Measurements from ENCODE around the gene PRDM8.

Gene PRDM8

GRCh38 chr4:80199004-80199560 lies 1.8 kb downstream of the PRDM8 start:
- in situ Hi-C loops (cut with HindIII; ENCODE audit: low sequenced_read_pairs) = no loop called here
- TF ChIP-seq CTCF (IDR thresholded peaks at IDR 0.05; ENCODE audit: low read depth, low read length) = no peak
- peak overlapping the region; percentile 16 for H3K4me3 ChIP-seq (ENCODE audit: low read depth, low read length)
- no peak for DNase-seq (ENCODE audit: low read depth, low spot score)

DNA sequence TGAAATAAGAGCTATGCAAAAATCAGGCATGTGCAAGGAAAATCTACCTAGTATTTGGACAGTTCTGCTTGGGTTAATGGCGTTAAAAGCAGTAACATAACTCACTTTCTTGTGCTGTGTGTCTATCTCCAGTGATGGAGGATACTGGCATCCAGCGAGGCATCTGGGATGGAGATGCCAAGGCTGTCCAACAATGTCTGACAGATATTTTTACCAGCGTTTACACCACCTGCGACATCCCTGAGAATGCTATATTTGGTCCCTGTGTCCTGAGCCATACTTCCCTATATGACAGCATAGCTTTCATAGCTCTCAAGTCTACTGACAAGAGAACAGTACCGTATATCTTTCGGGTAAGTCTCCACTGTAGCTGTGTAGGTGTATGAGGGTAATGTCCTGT lies 2.6 kb downstream of the PRDM8 start:
- no peak overlapping the region for H3K4me3 ChIP-seq (ENCODE audit: low read depth, low read length)
- no peak for DNase-seq (ENCODE audit: low read depth, low spot score)
- no peak for TF ChIP-seq CTCF (IDR thresholded peaks at IDR 0.05; ENCODE audit: low read depth, low read length)
- in situ Hi-C loops (cut with HindIII; ENCODE audit: low sequenced_read_pairs) = no loop called here

DNA sequence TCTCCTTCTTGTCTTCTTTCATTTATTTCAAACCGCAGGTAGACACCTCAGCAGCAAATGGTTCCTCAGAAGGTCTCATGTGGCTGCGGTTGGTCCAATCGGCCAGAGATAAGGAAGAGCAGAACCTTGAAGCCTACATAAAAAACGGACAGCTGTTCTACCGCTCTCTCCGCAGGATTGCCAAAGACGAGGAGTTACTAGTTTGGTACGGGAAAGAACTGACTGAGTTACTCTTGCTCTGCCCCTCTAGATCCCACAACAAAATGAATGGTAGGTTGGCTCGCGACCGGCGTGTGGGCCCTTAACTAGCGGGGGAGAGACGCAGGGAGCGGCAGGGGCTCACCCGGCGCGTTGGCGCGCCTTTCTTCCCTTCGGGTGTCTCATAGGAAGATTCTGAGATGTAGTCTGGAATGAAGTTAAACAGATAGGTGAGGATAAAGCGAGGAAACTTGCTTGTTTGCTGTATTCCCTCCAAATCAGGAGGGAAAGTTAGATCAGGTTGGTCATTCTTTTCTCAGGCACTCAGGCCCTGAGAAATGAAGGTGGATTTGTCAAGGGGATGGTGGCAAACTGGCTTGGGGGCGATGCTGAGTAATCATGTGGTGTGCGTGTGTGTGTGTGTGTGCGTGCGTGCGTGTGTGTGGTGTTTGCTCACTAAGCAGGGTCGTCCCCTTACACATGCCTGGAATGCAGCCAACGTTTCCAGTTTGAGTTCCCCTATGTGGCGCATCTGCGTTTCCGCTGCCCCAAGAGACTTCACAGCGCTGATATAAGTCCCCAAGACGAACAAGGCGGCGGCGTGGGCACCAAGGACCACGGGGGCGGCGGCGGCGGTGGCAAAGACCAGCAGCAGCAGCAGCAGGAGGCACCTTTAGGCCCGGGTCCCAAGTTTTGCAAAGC lies 4.2 kb downstream of the PRDM8 start:
- TF ChIP-seq CTCF (IDR thresholded peaks at IDR 0.05; ENCODE audit: low read depth, low read length) = no peak
- H3K4me3 ChIP-seq (ENCODE audit: low read depth, low read length) = peak overlapping the region; percentile 50
- in situ Hi-C loops (cut with HindIII; ENCODE audit: low sequenced_read_pairs) = no loop called here
- peak; percentile 56 for DNase-seq (ENCODE audit: low read depth, low spot score)

GRCh38 chr4:80202190-80202711 lies 4.9 kb downstream of the PRDM8 start:
- H3K4me3 ChIP-seq (ENCODE audit: low read depth, low read length) = peak overlapping the region; percentile 50
- peak; percentile 68 for TF ChIP-seq CTCF (IDR thresholded peaks at IDR 0.05; ENCODE audit: low read depth, low read length)
- peak; percentile 82 for DNase-seq (ENCODE audit: low read depth, low spot score)
- in situ Hi-C loops (cut with HindIII; ENCODE audit: low sequenced_read_pairs) = no loop called here

GRCh38 chr4:80202741-80203553 lies 5.6 kb downstream of the PRDM8 start:
- no peak for TF ChIP-seq CTCF (IDR thresholded peaks at IDR 0.05; ENCODE audit: low read depth, low read length)
- peak overlapping the region; percentile 43 for H3K4me3 ChIP-seq (ENCODE audit: low read depth, low read length)
- no peak for DNase-seq (ENCODE audit: low read depth, low spot score)
- in situ Hi-C loops (cut with HindIII; ENCODE audit: low sequenced_read_pairs) = no loop called here

DNA sequence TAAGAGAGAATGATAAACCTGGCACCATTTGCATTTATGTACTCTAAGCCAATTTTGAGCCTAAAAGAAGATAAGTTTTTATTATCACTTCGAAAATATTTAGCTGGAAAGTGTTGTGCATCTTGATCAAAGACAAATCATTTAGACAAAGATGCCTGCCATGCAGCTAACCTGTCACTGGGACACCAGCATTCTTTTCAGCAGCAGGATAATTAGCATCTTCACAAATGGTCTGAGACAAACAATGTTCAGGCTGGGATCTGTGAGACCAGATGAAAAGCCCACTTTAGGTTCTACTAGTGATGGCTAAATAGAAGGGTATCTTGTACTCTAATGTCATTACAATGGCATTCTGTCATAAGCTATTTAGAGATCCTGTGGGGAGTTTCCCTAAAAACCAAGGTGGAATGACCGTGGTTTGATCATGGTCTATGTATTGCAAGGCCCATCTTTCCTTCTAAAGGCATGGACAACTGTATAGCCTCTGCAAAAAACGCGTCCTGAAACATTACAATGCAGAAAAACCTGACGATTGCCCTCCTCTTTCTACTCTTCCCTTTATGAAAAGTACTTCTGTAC lies 7.2 kb downstream of the PRDM8 start:
- H3K4me3 ChIP-seq (ENCODE audit: low read depth, low read length) = no peak overlapping the region
- in situ Hi-C loops (cut with HindIII; ENCODE audit: low sequenced_read_pairs) = no loop called here
- no peak for DNase-seq (ENCODE audit: low read depth, low spot score)
- TF ChIP-seq CTCF (IDR thresholded peaks at IDR 0.05; ENCODE audit: low read depth, low read length) = no peak
